ENCODE measurements around the gene FLVCR2.

The FLVCR2 gene

DNA sequence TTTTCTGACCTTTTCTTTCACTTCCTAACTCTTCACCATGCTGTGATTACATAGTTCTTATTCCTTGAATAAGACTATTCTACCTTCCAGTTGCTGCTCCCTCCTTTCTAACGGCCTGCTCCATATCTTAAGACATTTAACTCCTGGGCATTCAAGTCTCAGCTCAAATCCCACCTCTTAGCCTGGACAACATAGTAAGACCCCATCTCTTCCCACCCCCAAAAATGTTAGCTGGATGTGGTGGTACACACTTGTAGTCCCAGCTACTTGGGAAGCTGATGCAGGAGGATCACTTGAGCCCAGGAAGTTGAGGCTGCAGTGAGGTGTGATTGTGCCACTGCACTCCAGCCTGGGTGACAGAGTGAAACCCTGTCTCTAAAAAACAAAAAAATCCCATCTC, 71.4 kb downstream of the FLVCR2 start:
- no peaks in the 10 kb centered on the region for H3K9me3 Mint-ChIP-seq
- DNase-seq (no peak), ATAC-seq (no peak)
- peak overlapping the region; percentile 8 to 79 for H3K27ac Mint-ChIP-seq
- no peaks in the 10 kb centered on the region for H3K27me3 Mint-ChIP-seq
- H3K4me3 Mint-ChIP-seq, result no peak overlapping the region
- H3K4me1 Mint-ChIP-seq, result no peaks in the 10 kb centered on the region

DNA sequence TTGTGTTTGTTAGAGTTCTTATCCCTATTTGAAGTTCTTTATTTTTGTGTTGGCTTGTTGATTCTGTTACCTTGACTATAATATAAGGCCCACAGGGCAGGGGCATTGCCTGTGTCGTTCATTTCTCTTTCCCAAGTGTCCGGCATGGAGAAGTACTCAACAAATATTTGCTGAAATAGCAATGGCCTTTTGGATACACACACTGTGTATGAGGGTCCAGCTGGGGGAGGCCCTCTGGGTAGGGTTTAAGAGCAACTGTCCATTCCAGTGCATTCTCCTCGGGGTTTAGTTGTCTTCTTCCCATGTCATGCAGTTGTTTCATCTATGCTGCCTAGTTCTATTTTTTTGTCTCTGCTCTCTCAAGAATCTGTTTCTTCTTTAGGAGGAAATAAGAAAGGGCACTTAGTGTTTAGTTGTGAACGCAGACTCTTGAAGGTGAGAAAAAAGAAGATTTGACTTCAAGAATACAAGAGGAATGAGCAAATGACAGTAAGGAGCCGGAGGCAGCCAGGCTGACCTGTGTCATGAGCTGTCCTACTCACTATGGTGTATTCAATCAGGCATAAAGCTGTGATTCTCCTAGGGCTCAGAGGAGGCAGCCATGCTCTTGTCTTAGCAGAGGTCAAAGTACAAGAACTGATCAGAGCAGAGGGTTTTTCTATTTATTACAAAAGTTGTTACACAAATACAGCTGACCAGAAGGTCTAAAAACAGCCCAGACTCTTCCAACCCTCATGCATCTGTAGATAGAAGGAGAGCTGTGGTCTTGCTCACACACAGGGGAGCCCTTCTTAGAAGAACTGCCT, 72.0 kb downstream of the FLVCR2 start:
- peak overlapping the region in 1 of 2 donors; percentile 16 for H3K27ac Mint-ChIP-seq

DNA sequence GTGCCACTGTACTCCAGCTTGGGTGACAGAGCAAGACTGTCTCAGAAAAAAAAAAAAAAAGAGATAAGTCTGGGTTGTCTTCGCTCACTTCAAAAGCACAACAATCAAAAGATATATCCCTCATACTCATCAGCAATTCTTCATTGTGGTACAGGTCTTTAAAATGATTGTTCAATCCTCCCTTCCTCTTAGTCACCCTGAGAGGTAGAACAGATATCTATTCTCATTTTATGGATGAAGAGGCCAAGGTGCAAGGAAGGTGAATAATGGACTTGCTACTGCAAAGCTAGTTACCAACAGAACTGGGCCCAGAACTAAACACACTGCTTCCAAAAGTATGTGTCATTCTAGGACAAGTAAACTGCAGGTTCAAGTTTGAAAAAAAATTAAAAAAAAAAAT, 75.1 kb downstream of the FLVCR2 start:
- no peak for DNase-seq
- Mint-ChIP-seq H3K27ac (no peak overlapping the region), H3K9me3 (no peaks in the 10 kb centered on the region), H3K27me3 (no peaks in the 10 kb centered on the region), H3K4me1 (peaks cover 1% of the 10 kb centered on the region), H3K4me3 (no peak overlapping the region)
- ATAC-seq, result no peak

More for the DNA sequence above, 72.0 kb downstream of the FLVCR2 start:
- Mint-ChIP-seq H3K9me3 (no peaks in the 10 kb centered on the region), H3K4me3 (no peak overlapping the region), H3K4me1 (no peaks in the 10 kb centered on the region), H3K27me3 (no peaks in the 10 kb centered on the region)
- no peak for DNase-seq
- no peak for ATAC-seq

DNA sequence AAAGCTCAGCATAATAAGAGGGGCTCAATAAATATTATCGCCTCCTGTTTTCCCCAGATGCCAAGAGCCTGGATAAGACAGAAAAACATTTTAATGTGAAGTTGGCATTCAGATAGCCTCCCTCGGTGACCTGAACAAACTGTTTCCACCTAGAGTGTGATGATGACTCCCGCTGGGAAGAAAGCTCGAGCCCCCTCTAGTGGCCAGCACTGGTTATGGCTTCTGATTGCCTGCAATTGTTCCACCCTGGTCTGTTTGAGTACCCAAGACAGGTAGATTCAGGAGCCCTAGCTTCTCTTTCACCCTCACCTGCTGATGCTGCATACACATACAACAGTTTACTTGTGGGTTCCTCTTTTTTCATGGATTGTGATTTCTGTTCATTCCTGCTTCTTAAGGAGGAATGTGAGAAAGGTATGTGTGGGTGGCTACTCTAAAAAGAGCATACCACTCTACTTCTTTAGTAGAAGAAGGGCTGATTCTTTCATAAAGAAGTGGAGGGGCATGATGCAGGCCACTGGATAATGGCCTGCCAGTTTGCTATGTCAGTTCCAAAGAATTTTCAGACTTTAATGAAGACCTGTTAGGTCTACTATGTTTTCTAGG, 75.8 kb downstream of the FLVCR2 start:
- Mint-ChIP-seq H3K4me3 (no peak overlapping the region), H3K27ac (peak overlapping the region in 1 of 2 donors; percentile 27), H3K9me3 (no peaks in the 10 kb centered on the region), H3K27me3 (no peaks in the 10 kb centered on the region), H3K4me1 (peaks cover 5% of the 10 kb centered on the region)
- ATAC-seq (peak; percentile 90), DNase-seq (peak; percentile 74 to 76)

DNA sequence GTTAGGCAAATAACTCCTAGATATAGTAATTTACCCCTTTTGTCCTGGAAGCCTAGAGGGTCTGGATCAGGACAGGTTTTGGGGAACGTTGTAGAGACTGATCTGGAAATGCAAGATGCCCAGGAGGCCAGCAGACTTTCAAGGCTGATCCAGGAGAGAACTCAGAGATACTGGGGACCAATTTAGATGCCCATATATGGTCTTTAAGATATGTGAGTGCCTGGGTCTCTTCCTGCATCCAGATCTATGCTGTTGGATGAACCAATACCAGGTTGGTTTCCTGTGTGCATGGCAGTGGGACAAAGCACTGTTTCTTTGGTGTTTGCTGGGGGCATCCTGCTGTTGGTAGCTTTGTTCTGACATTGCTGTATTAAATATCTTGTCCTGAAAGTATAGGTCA, 76.8 kb downstream of the FLVCR2 start:
- no peak overlapping the region for H3K27ac Mint-ChIP-seq
- DNase-seq, result no peak
- H3K4me3 Mint-ChIP-seq, result no peak overlapping the region
- no peak for ATAC-seq
- peaks cover 14% of the 10 kb centered on the region for H3K4me1 Mint-ChIP-seq
- H3K27me3 Mint-ChIP-seq, result no peaks in the 10 kb centered on the region
- H3K9me3 Mint-ChIP-seq, result no peaks in the 10 kb centered on the region

DNA sequence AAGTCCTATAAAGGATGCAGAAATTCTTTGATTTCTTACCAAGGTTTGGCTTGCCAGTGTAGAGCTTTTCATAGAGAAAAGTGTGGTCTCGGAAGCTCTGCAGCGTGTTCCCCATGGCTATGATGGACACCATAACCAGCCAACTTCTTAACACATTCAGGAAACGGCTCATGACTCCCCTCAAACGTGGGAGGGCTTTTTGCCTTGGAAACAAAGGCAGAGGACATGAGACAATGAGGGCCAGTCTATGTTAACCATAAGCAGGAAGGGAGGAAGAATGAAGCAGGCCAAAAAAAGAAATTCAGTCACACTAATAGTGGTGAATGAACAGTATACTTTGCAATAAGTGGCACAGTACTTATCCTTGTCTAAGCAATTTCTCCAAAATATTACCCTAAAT, 78.9 kb downstream of the FLVCR2 start:
- no peak for DNase-seq
- peak overlapping the region in 1 of 2 donors; percentile 6 for H3K27ac Mint-ChIP-seq

DNA sequence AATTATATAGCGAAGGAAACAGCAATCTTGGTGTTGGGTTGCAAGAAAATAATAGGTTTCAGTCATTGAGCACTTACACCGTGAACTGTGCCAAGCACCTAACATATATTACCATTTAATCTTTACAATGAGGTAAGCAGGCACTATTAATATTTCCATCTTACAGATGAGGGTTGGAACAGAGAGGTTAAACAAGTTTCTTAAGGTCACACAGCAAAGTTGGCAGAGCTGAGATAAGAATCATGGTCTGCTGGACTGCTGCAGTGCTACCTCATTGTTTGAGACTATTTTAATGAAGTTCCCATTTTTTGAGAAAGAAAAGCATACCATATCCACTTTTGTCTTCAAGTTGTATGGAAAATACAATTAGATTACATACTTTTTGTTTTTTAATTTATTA, 80.5 kb downstream of the FLVCR2 start:
- Mint-ChIP-seq H3K9me3 (no peaks in the 10 kb centered on the region), H3K27me3 (no peaks in the 10 kb centered on the region), H3K4me3 (no peak overlapping the region), H3K27ac (no peak overlapping the region), H3K4me1 (peaks cover 21% of the 10 kb centered on the region)
- ATAC-seq (no peak), DNase-seq (no peak)

More for the DNA sequence above, 78.9 kb downstream of the FLVCR2 start:
- ATAC-seq, result no peak
- H3K4me1 Mint-ChIP-seq, result peaks cover 21% of the 10 kb centered on the region
- H3K9me3 Mint-ChIP-seq, result no peaks in the 10 kb centered on the region
- no peaks in the 10 kb centered on the region for H3K27me3 Mint-ChIP-seq
- no peak overlapping the region for H3K4me3 Mint-ChIP-seq

DNA sequence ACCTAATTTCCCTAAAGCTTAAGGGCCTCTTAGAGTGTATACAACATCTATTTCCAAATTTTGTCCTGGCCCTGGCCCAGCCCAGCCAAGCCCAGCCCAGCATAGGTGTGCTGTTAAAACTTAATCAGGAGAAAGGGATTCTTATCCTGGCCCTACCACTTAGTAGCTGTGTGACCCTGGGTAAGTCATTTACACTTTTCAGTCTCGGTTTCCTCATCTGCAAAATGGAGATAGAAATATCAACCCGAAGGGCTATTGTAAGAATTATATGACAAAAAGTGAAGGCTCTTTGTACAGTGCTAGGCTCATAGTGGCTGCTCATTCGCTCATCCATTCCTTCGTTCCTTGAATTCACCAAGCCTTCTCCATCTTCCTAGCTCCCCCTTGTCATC, 81.8 kb downstream of the FLVCR2 start:
- H3K4me1 Mint-ChIP-seq, result peaks cover 21% of the 10 kb centered on the region
- peak overlapping the region; percentile 94 to 95 for H3K27ac Mint-ChIP-seq
- ATAC-seq, result no peak
- no peaks in the 10 kb centered on the region for H3K27me3 Mint-ChIP-seq
- DNase-seq, result no peak
- H3K9me3 Mint-ChIP-seq, result no peaks in the 10 kb centered on the region
- peak overlapping the region; percentile 88 to 96 for H3K4me3 Mint-ChIP-seq

DNA sequence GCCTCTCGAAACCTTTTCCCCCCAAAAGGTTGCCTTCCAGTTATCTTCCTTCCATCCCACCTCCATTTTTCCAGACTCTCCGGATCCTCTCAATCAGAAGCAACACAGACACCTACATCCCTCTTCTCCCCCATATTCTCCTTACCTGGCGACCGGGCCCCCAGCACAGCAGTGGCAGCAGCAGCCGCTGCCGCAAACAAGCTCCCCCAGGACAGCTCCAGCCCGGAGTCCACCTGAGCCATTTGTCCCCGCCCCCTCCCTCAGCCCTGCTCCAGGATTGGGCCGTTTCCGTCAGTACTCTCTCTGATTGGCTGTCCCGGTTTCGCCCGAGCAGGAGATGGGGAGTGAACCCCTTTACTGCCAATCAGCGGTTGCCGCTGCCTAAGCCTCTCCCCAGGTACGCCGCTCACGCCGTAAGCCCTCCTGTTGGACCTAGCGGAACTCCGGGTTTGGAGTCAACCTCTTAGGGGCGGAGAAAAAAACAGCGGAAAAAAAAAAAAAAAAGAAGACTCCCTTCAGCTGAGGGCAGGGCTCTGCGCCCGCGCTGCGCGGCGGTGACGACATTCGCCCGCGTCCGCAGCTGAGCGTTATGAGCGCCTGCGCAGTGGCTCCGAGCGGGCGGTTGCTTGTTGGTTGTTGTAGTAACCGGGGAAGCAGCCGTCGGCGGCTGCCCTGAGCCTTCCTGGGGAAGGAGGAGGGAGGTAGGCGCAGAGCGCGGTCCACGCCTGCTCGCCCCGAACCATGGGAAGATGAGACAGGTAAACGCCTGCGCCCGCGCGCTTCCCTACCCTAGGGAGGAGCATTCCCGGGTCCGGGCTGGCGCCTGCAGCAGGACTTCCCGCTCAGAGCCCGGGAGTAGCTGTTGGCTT, 82.4 kb downstream of the FLVCR2 start, which contains the start of the genes ERG28 and TTLL5:
ERG28 (minus strand) TSS at position 247 of the 869 bp plus-strand sequence. CDS start 3,374 bp downstream, outside the sequence.
TTLL5 (plus strand) TSS at position 617 of the 869 bp plus-strand sequence. CDS start 1,904 bp downstream, outside the sequence.
- peak within 1 kb of the TSS; percentile 88 to 96 for H3K4me3 Mint-ChIP-seq
- H3K4me1 Mint-ChIP-seq, result peaks cover 21% of the 10 kb centered on the region

DNA sequence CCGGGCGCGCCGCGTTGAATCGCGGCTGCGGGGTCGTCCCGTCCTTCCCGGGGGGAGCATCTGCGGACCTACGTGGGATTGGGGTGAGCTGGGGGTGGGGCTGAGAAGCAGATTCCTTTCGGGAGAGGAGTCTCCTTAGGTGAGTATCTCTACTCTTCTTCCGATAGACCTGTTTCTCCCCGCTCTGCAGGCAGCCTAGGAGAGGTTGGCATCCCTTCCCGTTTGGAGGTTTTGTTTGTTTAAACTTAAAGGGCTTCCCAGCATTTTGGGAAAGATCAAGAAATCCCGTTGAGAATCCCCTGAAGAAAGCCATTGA, 83.0 kb downstream of the FLVCR2 start:
- ATAC-seq (no peak), DNase-seq (no peak)
- Mint-ChIP-seq H3K4me3 (peak overlapping the region; percentile 88 to 96), H3K27ac (peak overlapping the region; percentile 94 to 95), H3K4me1 (peaks cover 21% of the 10 kb centered on the region), H3K9me3 (no peaks in the 10 kb centered on the region), H3K27me3 (no peaks in the 10 kb centered on the region)

More for the DNA sequence above, 82.4 kb downstream of the FLVCR2 start, which contains the start of the genes ERG28 and TTLL5:
- Mint-ChIP-seq H3K9me3 (no peaks in the 10 kb centered on the region), H3K27ac (peak within 1 kb of the TSS; percentile 94 to 95), H3K27me3 (no peaks in the 10 kb centered on the region)
- DNase-seq (peak; percentile 97), ATAC-seq (peak; percentile 98)

DNA sequence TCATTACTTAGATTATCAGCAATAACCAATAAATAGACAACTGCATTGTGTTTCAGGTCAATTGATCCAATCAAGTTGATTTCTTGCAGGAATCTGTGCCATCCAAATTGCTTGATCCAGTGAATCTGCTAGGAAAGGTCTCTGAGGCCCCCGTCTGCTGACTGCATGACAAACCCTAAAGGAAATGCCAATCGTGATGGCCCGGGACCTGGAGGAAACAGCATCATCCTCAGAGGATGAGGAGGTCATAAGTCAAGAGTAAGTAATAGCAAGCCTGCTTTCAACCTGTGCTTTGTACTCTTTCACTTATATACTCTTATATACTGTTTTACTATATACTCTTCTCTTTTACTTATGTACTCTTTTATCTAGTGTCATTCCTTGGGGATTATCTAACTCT, 84.5 kb downstream of the FLVCR2 start:
- peaks cover 23% of the 10 kb centered on the region for H3K4me1 Mint-ChIP-seq

DNA sequence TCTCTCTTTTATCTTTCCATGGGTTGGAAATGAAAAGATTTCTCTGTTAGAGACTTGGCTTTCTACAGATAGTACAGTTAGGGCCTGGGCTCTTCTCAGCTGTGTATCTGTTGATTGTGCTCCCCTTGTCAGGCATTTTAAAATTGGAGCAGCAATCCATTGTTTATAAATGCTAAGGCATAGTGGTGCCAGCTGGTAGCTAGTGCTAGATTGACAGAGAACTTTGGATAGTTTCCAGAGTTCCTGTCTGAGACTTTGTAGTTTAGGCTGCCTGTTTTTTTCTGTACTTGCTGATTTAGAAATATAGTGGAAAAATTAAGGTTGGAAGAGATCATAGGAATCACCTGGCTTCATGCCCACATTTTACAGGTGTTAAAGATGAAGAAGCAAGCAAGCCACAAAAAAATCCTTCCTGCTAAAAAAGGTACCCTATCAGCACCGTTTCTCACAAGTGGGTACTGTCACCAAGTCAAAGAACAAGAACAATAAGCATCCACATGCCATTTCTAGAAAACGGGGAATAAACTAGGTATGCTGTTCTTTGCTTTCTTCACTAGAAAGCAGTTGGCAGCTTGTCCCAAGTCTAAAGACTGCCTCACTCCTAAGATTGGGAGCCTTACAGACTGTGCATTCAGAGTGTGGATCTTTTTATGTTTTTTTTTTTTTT, 88.8 kb downstream of the FLVCR2 start:
- no peak for DNase-seq
- Mint-ChIP-seq H3K4me3 (no peak overlapping the region), H3K9me3 (no peaks in the 10 kb centered on the region), H3K4me1 (peaks cover 5% of the 10 kb centered on the region), H3K27ac (no peak overlapping the region), H3K27me3 (no peaks in the 10 kb centered on the region)
- ATAC-seq, result no peak

More for the DNA sequence above, 84.5 kb downstream of the FLVCR2 start:
- H3K9me3 Mint-ChIP-seq, result no peaks in the 10 kb centered on the region
- no peaks in the 10 kb centered on the region for H3K27me3 Mint-ChIP-seq
- ATAC-seq, result no peak
- no peak overlapping the region for H3K4me3 Mint-ChIP-seq
- no peak overlapping the region for H3K27ac Mint-ChIP-seq
- no peak for DNase-seq

DNA sequence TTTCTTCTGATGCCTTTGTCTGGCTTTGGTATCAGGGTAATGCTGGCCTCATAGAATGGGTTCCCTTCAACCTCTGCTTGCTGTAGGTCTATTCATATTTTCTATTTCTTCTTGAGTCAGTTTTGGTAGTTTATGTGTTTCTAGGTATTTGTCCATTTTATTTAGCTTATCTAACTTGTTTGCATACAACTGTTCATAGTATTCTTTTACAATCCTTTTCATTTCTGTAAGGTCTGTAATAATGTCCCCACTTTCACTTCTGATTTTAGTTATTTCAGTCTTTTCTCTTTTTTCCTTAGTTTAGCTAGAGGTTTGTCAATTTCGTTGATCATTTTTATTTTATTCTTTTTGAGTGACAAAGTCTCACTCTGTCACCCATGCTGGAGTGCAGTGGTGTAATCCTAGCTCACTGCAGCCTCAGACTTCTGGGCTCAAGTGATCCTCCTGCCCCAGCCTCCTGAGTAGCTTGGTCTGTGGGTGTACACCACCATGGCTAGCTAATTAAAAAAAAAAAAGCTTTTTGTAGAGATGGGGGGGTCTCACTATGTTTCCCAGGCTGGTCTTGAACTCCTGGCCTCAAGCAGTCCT, 94.3 kb downstream of the FLVCR2 start:
- no peak for ATAC-seq
- Mint-ChIP-seq H3K27ac (no peak overlapping the region), H3K4me3 (no peak overlapping the region), H3K27me3 (no peaks in the 10 kb centered on the region), H3K9me3 (no peaks in the 10 kb centered on the region), H3K4me1 (peaks cover 32% of the 10 kb centered on the region)
- DNase-seq, result no peak

DNA sequence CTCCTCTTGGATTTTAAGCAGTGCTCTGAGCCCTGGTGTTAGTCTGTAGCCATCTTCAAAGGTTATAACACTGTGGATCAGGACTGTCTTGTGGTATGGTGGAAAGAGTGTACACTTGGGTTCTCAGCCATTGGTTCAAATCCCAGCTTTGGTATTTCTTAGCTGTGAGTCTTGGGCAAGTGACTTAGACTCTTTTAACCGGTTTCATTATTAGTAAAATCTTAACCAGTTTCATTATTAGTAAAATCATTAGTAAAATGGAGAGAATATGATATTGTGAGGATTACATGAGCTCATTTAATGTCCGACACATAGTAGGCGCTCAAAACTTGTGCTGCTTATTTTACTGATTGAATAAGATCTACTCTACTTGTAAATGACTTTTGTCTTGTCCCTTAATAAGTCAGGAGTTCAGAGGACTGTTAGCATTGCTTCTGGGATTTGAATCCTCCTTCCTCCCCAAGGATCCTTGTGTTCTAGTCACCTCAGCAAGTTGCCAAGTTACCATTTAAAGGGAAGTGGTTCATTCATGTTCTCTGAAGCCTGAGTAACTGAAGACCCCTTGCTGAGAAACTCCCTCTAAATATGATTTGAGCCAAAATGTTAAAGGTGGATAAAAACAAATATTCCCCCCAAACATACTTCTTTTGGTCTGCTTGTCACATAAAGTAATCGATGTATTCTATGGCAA, 95.1 kb downstream of the FLVCR2 start:
- Mint-ChIP-seq H3K27me3 (no peaks in the 10 kb centered on the region), H3K4me1 (peaks cover 27% of the 10 kb centered on the region), H3K27ac (peak overlapping the region in 1 of 2 donors; percentile 95), H3K4me3 (no peak overlapping the region), H3K9me3 (no peaks in the 10 kb centered on the region)
- no peak for DNase-seq
- ATAC-seq, result peak; percentile 84

All from stimulated activated naive CD8-positive, alpha-beta T cell treated with anti-CD3 and anti-CD28 coated beads, Interleukin-15, amount 100 ng/mL, for 72 hours (primary cell).